Adrenal gland (tissue), 12 donors: ENCODE results near the gene CFAP99. TPM values are rescaled to one million over a fixed set of nuclear protein-coding genes. Genes with fewer than 3 reads are reported as not detected.
A peak's percentile ranks its signal among the peaks of the same experiment; 100 is the strongest.

Source experiments
- DNase-seq, 7 donors: peaks; one replicate each; pipeline ENCODE4 v3.0.0-alpha.2; 2019 to 2020
- H3K27ac ChIP-seq, 5 donors: fragments of 200-600 bp; sonication (generic) in 4 of 5; 1 replicate in 3 of 5; 2 replicates in 2 of 5; pipeline versions ENCODE4 v1.5.1 to v1.8.0; 2016 to 2020; ENCODE audit warnings: mild to moderate bottlenecking in 1 of 5
- H3K27me3 ChIP-seq: fragments of 200-600 bp; 2 replicates; pipeline ENCODE4 v1.8.0; 2021
- H3K36me3 ChIP-seq, 2 donors: fragments of 200-600 bp; replicated peaks in 1 of 2; 1 replicate in 1 of 2; 2 replicates in 1 of 2; pipeline versions ENCODE4 v1.5.1 to v1.8.0; 2018 to 2022
- H3K4me1 ChIP-seq, 2 donors: fragments of 200-600 bp; replicated peaks in 1 of 2; 1 replicate in 1 of 2; 2 replicates in 1 of 2; pipeline versions ENCODE4 v1.5.1 to v1.8.0; 2018 to 2021
- H3K4me3 ChIP-seq, 4 donors: fragments of 200-600 bp; sonication (generic) in 3 of 4; one replicate each; pipeline ENCODE4 v1.5.1; 2016 to 2018
- H3K9me3 ChIP-seq, 3 donors: fragments of 200-600 bp; sonication (generic) in 1 of 3; replicated peaks in 1 of 3; 1 replicate in 2 of 3; 2 replicates in 1 of 3; pipeline versions ENCODE4 v1.5.1 to v1.8.0; 2016 to 2021
- POLR2A ChIP-seq, 2 donors: fragments of 450-650 bp; IDR thresholded peaks; one replicate each; pipeline ENCODE4 v1.6.1; 2017; ENCODE audit warnings: antibody characterized with exemption in 2 of 2, mild to moderate bottlenecking in 2 of 2, moderate library complexity in 1 of 2
- WGBS, 4 donors: extraction: QIAGEN DNeasy Blood & Tissue Kit in 2 of 4; methylation state at CpG; one replicate each; pipeline versions ENCODE4 v1.1.5 to v1.1.7; 2013 to 2017; 5-methylcytosine and 5-hydroxymethylcytosine counted together
- intact Hi-C, 2 donors: fragments of 100-400 bp; cut with DNase I; formaldehyde crosslinking; loops; one replicate each; pipeline versions ENCODE4 v1.14.1 to v1.15.0; 2022 to 2023
- polyA plus RNA-seq, 3 donors: library from polyadenylated mRNA; stranded (reverse); fragments of 200-250 nt in 2 of 3; fragments of 350-450 nt in 1 of 3; fragmentation: Illumina TruSeq in 1 of 3; extraction: RNeasy Lipid Tissue Mini Kit (QIAGEN cat#74804) in 1 of 3; gene quantifications; one replicate each; pipeline ENCODE4 v1.2.3, GENCODE V29; 2013 to 2014
- total RNA-seq, 9 donors: library from RNA; depleted of rRNA in 4 of 9; stranded (reverse); fragments of >200 nt in 4 of 9; fragments of 120-200 nt in 1 of 9; fragmentation: NEBNext Ultra II Directional in 1 of 9; extraction: Animal tissue kit (Norgen Biotek cat#: 25700) in 1 of 9; gene quantifications; one replicate each; pipeline versions ENCODE4 v1.1.0 to v1.2.4, GENCODE V29; 2013 to 2023
- TF ChIP-seq, protein P1 (sequence below), 6 experiments: fragments of 450-650 bp in 4 of 6; fragments of 200-600 bp in 2 of 6; sonication (generic) in 1 of 6; IDR thresholded peaks; 1 replicate in 5 of 6; 2 replicates in 1 of 6; pipeline versions ENCODE4 v1.5.1 to v1.8.0; 2016 to 2021; ENCODE audit warnings: antibody characterized with exemption in 6 of 6, mild to moderate bottlenecking in 2 of 6, moderate library complexity in 1 of 6
- donor health status: healthy with polysubstance abuse.
- donor health status: Bipolar disorder and iron deficiency.
- donor health status: DM: yes; HTN: yes; CAD: no.
- donor health status: DM: no; HTN: no; CAD: no.
- donor health status: DM: no; HTN: no; CAD: no.
- donor health status: DM: yes; HTN: yes; CAD: no.

Gene CFAP99
- total and polyA plus RNA-seq, 12 donors = 0.18 to 5.0 (median 3.2) TPM

DNA sequence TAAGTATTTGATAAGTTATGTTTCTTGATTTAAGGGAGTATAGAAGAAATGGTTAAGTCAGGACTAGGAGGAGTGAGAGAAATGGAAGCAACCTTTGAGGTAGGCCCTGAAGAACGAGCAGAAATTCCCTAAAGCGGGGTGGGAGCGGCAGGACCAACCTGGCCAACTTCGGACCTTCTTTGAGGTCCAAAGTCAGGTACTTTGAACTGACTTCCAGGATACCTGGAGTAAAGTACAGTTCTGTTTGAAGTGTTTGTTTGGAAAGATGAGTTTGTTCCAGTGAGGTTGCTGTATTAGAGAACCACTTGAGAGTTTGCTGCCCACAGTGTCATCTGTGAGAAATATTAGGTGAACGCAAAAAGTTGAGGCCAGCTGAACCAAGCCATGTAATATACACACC is 61.9 kb downstream of the CFAP99 start:
- 91 to 97% (median 94%) methylated on average over 5 of the region's 5 CpGs for WGBS, 4 donors
- H3K9me3 ChIP-seq = no peaks in the 10 kb centered on the region
- intact Hi-C loops = no loop called here
- no peak overlapping the region for H3K4me3 ChIP-seq
- no peak for TF ChIP-seq POLR2A (IDR thresholded peaks at IDR 0.05)
- TF ChIP-seq, protein P1, sequence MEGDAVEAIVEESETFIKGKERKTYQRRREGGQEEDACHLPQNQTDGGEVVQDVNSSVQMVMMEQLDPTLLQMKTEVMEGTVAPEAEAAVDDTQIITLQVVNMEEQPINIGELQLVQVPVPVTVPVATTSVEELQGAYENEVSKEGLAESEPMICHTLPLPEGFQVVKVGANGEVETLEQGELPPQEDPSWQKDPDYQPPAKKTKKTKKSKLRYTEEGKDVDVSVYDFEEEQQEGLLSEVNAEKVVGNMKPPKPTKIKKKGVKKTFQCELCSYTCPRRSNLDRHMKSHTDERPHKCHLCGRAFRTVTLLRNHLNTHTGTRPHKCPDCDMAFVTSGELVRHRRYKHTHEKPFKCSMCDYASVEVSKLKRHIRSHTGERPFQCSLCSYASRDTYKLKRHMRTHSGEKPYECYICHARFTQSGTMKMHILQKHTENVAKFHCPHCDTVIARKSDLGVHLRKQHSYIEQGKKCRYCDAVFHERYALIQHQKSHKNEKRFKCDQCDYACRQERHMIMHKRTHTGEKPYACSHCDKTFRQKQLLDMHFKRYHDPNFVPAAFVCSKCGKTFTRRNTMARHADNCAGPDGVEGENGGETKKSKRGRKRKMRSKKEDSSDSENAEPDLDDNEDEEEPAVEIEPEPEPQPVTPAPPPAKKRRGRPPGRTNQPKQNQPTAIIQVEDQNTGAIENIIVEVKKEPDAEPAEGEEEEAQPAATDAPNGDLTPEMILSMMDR (IDR thresholded peaks at IDR 0.05) = no peak
- no peaks in the 10 kb centered on the region for H3K36me3 ChIP-seq
- no peaks in the 10 kb centered on the region for H3K27me3 ChIP-seq
- DNase-seq = no peak
- H3K27ac ChIP-seq = no peak overlapping the region
- peaks cover 25 to 69% of the 10 kb centered on the region in 2 donors for H3K4me1 ChIP-seq

DNA sequence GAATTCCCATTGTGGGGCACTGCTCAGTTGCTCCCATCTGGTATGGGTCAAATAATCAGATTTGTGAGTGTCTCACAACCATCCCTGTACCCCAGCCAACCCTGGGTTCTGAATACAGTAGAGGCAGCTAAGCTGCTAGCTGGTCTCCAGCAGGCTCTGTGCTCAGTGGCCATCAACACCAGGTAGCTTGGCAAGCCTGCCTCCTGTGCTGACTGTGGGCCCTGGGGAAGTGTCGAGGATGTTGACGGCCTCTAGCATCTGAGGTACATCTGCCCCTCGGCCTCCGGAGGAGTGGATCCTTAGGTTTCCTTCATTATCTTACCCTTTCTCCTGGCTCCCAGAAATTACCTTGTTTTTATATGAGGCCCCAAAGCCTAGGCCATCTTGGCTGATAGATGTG is 63.4 kb downstream of the CFAP99 start:
- H3K4me3 ChIP-seq = no peak overlapping the region
- H3K27ac ChIP-seq = peak overlapping the region; percentile 2 to 72 (median 61)
- H3K27me3 ChIP-seq = no peaks in the 10 kb centered on the region
- DNase-seq = no peak
- TF ChIP-seq, protein P1 (IDR thresholded peaks at IDR 0.05) = no peak
- TF ChIP-seq POLR2A (IDR thresholded peaks at IDR 0.05) = no peak
- no peaks in the 10 kb centered on the region for H3K9me3 ChIP-seq
- peaks cover 25 to 77% of the 10 kb centered on the region in 2 donors for H3K4me1 ChIP-seq
- intact Hi-C loops = no loop called here
- 72 to 86% (median 75%) methylated on average over 4 of the region's 4 CpGs for WGBS, 4 donors
- H3K36me3 ChIP-seq = no peaks in the 10 kb centered on the region

DNA sequence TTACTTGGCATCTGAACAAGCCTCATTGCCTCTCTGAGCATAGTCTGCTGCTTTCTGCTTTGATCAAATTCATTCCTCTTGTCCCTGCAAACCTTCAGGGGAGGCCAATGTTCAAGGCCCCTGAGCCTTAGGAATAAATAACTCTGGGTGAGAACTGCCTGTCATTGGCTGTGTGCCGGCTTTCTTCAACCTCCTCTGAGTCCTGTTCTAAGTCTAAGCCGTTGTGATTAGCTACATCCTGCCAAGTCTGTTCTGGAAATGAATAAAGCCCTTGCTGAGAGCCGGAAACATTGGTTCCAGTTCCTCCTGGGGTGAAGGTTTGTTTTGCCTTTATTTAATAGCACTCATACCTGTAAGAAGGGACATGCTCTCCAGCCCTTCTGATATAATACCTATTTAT is 63.9 kb downstream of the CFAP99 start:
- intact Hi-C loops = no loop called here
- no peaks in the 10 kb centered on the region for H3K36me3 ChIP-seq
- H3K27ac ChIP-seq = peak overlapping the region; percentile 2 to 72 (median 61)
- 0 to 6% (median 3%) methylated on average over 1 to 3 of the region's 3 CpGs for WGBS, 4 donors
- peaks cover 25 to 73% of the 10 kb centered on the region in 2 donors for H3K4me1 ChIP-seq
- peak in 6 of 7 donors; percentile 48 to 93 (median 80) for DNase-seq
- H3K27me3 ChIP-seq = no peaks in the 10 kb centered on the region
- no peak overlapping the region for H3K4me3 ChIP-seq
- no peak for TF ChIP-seq POLR2A (IDR thresholded peaks at IDR 0.05)
- TF ChIP-seq, protein P1 (IDR thresholded peaks at IDR 0.05) = no peak
- no peaks in the 10 kb centered on the region for H3K9me3 ChIP-seq

DNA sequence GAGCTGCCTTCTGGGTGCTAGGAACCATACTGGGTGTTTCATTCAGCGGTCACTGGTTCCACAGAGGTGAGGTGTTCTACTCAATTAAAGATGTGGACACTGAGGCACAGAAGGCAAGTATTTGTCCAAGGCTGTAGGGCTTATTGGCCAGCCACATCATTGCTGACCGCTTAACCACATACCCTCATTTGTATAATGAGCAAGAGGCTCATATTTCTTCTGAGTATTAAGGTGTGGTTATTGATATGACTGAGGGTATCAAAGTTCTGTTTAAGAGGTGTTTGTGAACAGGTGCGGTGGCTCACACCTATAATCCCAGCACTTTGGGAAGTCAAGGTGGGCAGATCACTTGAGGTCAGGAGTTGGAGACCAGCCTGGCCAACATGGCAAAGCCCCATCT is 64.5 kb downstream of the CFAP99 start:
- TF ChIP-seq POLR2A (IDR thresholded peaks at IDR 0.05) = no peak
- no peaks in the 10 kb centered on the region for H3K36me3 ChIP-seq
- WGBS, 4 donors = 92 to 98% (median 95%) methylated on average over 3 of the region's 3 CpGs
- no peak overlapping the region for H3K4me3 ChIP-seq
- peaks cover 25 to 73% of the 10 kb centered on the region in 2 donors for H3K4me1 ChIP-seq
- no peaks in the 10 kb centered on the region for H3K27me3 ChIP-seq
- H3K27ac ChIP-seq = peak overlapping the region in 2 of 5 donors; percentile 68 to 72
- H3K9me3 ChIP-seq = no peaks in the 10 kb centered on the region
- DNase-seq = no peak
- intact Hi-C loops = no loop called here

DNA sequence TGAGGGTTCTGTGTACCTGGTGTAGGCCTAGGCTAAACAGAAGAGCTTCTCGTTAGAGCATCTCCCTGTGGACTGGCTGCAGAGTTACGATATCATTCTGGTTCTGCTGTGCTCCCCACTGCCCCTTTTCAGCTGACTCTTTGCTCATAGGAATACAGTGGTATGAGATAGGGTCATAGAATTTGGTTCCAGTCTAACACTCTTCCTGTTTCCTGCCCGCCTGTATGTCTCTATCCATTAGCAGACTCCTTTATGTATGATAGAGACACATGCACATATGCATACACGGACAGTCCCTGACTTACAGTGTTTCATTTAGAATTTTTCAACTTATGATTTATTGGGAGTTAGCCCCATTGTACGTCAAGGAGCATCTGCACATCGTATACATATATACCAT is 65.4 kb downstream of the CFAP99 start:
- Histone ChIP-seq H3K4me1 (peaks cover 25 to 72% of the 10 kb centered on the region in 2 donors), H3K4me3 (no peak overlapping the region), H3K36me3 (no peaks in the 10 kb centered on the region), H3K27ac (peak overlapping the region in 1 of 5 donors; percentile 54), H3K9me3 (no peaks in the 10 kb centered on the region), H3K27me3 (no peaks in the 10 kb centered on the region)
- TF ChIP-seq POLR2A (IDR thresholded peaks at IDR 0.05) = no peak
- TF ChIP-seq, protein P1 (IDR thresholded peaks at IDR 0.05) = no peak
- DNase-seq = no peak
- intact Hi-C loops = no loop called here
- WGBS, 4 donors = 80 to 88% (median 82%) methylated on average over 5 to 6 of the region's 6 CpGs
